IMR-90 (cell line): Measurements from ENCODE around the gene PCDHGA5. TPM values are rescaled to one million over a fixed set of nuclear protein-coding genes. Genes with fewer than 3 reads are reported as not detected.
"Not testable (repeated sequence)": the region's sequence is repeated elsewhere in the genome, so short reads cannot be mapped to it uniquely, and the experiment has no call there.

Experiments
- ATAC-seq: fragments of 200-7000 bp; cut with Tn5 transposase; 2 replicates; pipeline ENCODE4 v1.9.1; 2020; ENCODE audit warnings: low read depth, mild to moderate bottlenecking, moderate library complexity
- BruUV-seq: library from RNA; stranded (reverse); fragments of 400-500 nt; replicated peaks from 2 replicates; lab custom pipeline; 2021; lab: Mats Ljungman, UMichigan
- CTCF ChIA-PET: fragments of 300-600 bp; formaldehyde crosslinking; extraction: SDS; loops from one replicate; lab custom pipeline; 2021; ENCODE audit warnings: antibody characterized with exemption; lab: Yijun Ruan, JAX
- POLR2A ChIA-PET: fragments of 300-600 bp; sonication (Branson Sonifier 250); formaldehyde crosslinking; loops from one replicate; lab custom pipeline; 2022; ENCODE audit warnings: antibody characterized with exemption; ENCODE audit not compliant: unreplicated experiment; lab: Charles Lee
- DNase-seq: peaks from one replicate; pipeline ENCODE4 v3.0.0; 2013
- H2AFZ ChIP-seq: replicated peaks from 2 replicates; pipeline ENCODE3; 2013; ENCODE audit warnings: low read length, mild to moderate bottlenecking; ENCODE audit not compliant: poor library complexity
- H2AK5ac ChIP-seq: 2 replicates; pipeline ENCODE4 v1.6.1; 2013; ENCODE audit warnings: low read depth, low read length, inconsistent platforms
- H2AK9ac ChIP-seq: replicated peaks from 2 replicates; pipeline ENCODE3; 2013; ENCODE audit warnings: mild to moderate bottlenecking, low read depth, low read length, moderate library complexity; ENCODE audit not compliant: poor library complexity
- H2BK120ac ChIP-seq: 2 replicates; pipeline ENCODE4 v1.6.1; 2013; ENCODE audit warnings: low read depth, low read length, inconsistent platforms
- H2BK15ac ChIP-seq: 3 replicates; pipeline ENCODE4 v1.6.1; 2013; ENCODE audit warnings: low read depth, low read length, inconsistent platforms
- H2BK20ac ChIP-seq: 2 replicates; pipeline ENCODE4 v1.6.1; 2013; ENCODE audit warnings: low read depth, mild to moderate bottlenecking, inconsistent platforms, low read length, moderate library complexity
- H2BK5ac ChIP-seq: 2 replicates; pipeline ENCODE4 v1.6.1; 2013; ENCODE audit warnings: mild to moderate bottlenecking, low read depth, low read length, inconsistent platforms; ENCODE audit not compliant: poor library complexity, severe bottlenecking
- H3K14ac ChIP-seq: replicated peaks from 2 replicates; pipeline ENCODE4 v1.6.1; 2013; ENCODE audit warnings: low read depth, low read length, inconsistent platforms
- H3K18ac ChIP-seq: 2 replicates; pipeline ENCODE4 v1.6.1; 2013; ENCODE audit warnings: low read depth, low read length, control low read depth
- H3K23ac ChIP-seq: 2 replicates; pipeline ENCODE4 v1.6.1; 2013; ENCODE audit warnings: low read depth, low read length, inconsistent platforms
- H3K27ac ChIP-seq: 2 replicates; pipeline ENCODE4 v1.5.1; 2013; ENCODE audit warnings: mild to moderate bottlenecking, control low read depth, low read length; ENCODE audit not compliant: insufficient read depth
- H3K27me3 ChIP-seq: 2 replicates; pipeline ENCODE4 v1.6.1; 2013; ENCODE audit warnings: low read length; ENCODE audit not compliant: control insufficient read depth, insufficient read depth
- H3K36me3 ChIP-seq: 2 replicates; pipeline ENCODE4 v1.6.1; 2013; ENCODE audit warnings: low read length, mixed read lengths; ENCODE audit not compliant: control insufficient read depth, insufficient read depth
- H3K4ac ChIP-seq: 2 replicates; pipeline ENCODE4 v1.6.1; 2013; ENCODE audit warnings: low read depth, low read length, inconsistent platforms
- H3K4me1 ChIP-seq: 2 replicates; pipeline ENCODE4 v1.6.1; 2013; ENCODE audit warnings: low read length, mixed read lengths; ENCODE audit not compliant: control insufficient read depth, insufficient read depth
- H3K4me2 ChIP-seq: 2 replicates; pipeline ENCODE4 v1.6.1; 2013; ENCODE audit warnings: low read depth, mild to moderate bottlenecking, control low read depth, low read length, moderate library complexity
- H3K4me3 ChIP-seq: 2 replicates; pipeline ENCODE4 v1.5.1; 2013; ENCODE audit warnings: low read depth, mild to moderate bottlenecking, control low read depth, low read length, moderate library complexity; ENCODE audit not compliant: insufficient read depth
- H3K56ac ChIP-seq: 2 replicates; pipeline ENCODE4 v1.6.1; 2013; ENCODE audit warnings: low read length, inconsistent platforms; ENCODE audit not compliant: insufficient read depth; ENCODE audit errors: extremely low read depth
- H3K79me1 ChIP-seq, 2 experiments: 2 replicates each; pipeline ENCODE4 v1.6.1; 2013; ENCODE audit warnings: low read length in 2 of 2, inconsistent platforms in 1 of 2, low read depth in 1 of 2
- H3K9ac ChIP-seq: 2 replicates; pipeline ENCODE4 v1.6.1; 2013; ENCODE audit warnings: low read depth, low read length, control low read depth
- H3K9me1 ChIP-seq: 2 replicates; pipeline ENCODE4 v1.6.1; 2013; ENCODE audit warnings: low read length, inconsistent platforms; ENCODE audit not compliant: insufficient read depth
- H3K9me3 ChIP-seq: 2 replicates; pipeline ENCODE4 v1.6.1; 2013; ENCODE audit warnings: low read length; ENCODE audit not compliant: control insufficient read depth, insufficient read depth
- H4K20me1 ChIP-seq: 2 replicates; pipeline ENCODE4 v1.6.1; 2013; ENCODE audit warnings: low read length, inconsistent platforms; ENCODE audit not compliant: insufficient read depth
- H4K5ac ChIP-seq: 2 replicates; pipeline ENCODE4 v1.6.1; 2013; ENCODE audit warnings: mild to moderate bottlenecking, low read depth, low read length, control low read depth
- H4K8ac ChIP-seq, 2 experiments: 2 replicates each; pipeline ENCODE4 v1.6.1; 2013; ENCODE audit warnings: low read depth in 2 of 2, low read length in 2 of 2, control low read depth in 1 of 2, inconsistent platforms in 1 of 2
- H4K91ac ChIP-seq: 2 replicates; pipeline ENCODE4 v1.6.1; 2013; ENCODE audit warnings: low read depth, low read length, inconsistent platforms; ENCODE audit not compliant: insufficient read depth
- CHD1 ChIP-seq: IDR thresholded peaks from 2 replicates; pipeline ENCODE4 v1.6.1; 2012; ENCODE audit warnings: low read depth, low read length, improper control_type of control experiment
- FOS ChIP-seq: fragments of 150-350 bp; IDR thresholded peaks from 2 replicates; pipeline ENCODE4 v1.6.1; 2016; ENCODE audit warnings: low read depth, low read length
- POLR2A ChIP-seq: IDR thresholded peaks from 2 replicates; pipeline ENCODE4 v1.6.1; 2012; ENCODE audit warnings: mild to moderate bottlenecking, low read depth, low read length
- RAD21 ChIP-seq: IDR thresholded peaks from 2 replicates; pipeline ENCODE4 v1.6.1; 2012; ENCODE audit warnings: low read length, improper control_type of control experiment
- RCOR1 ChIP-seq: IDR thresholded peaks from 2 replicates; pipeline ENCODE4 v1.6.1; 2012; ENCODE audit warnings: mild to moderate bottlenecking, low read length, improper control_type of control experiment; ENCODE audit not compliant: insufficient replicate concordance
- RFX5 ChIP-seq: IDR thresholded peaks from 2 replicates; pipeline ENCODE4 v1.8.0; 2012; ENCODE audit warnings: low read depth, mild to moderate bottlenecking, low read length, moderate library complexity
- WGBS, 2 experiments: methylation state at CpG; one replicate each; pipeline versions ENCODE4 v1.1.5 to v1.1.7; 2013; ENCODE audit warnings: missing lambda C conversion rate in 2 of 2; ENCODE audit not compliant: insufficient read length in 1 of 2; ENCODE audit errors: extremely low coverage in 2 of 2; 5-methylcytosine and 5-hydroxymethylcytosine counted together
- dilution Hi-C: fragments of 300-500 bp; cut with HindIII; formaldehyde crosslinking; loops from one replicate; pipeline ENCODE4 v1.14.3; 2018; ENCODE audit warnings: low sequenced_read_pairs; ENCODE audit not compliant: unreplicated experiment
- in situ Hi-C: fragments of 300-500 bp; cut with MboI; formaldehyde crosslinking; loops from 3 replicates; pipeline ENCODE4 v1.14.3; 2019; ENCODE audit warnings: low sequenced_read_pairs, inconsistent platforms, mixed read lengths
- intact Hi-C: fragments of 100-400 bp; cut with micrococcal nuclease; formaldehyde crosslinking; loops from 2 replicates; pipeline ENCODE4 v1.10.0; 2022
- polyA plus RNA-seq, 3 experiments: library from polyadenylated mRNA; depleted of rRNA; stranded (reverse); fragments of >200 nt; gene quantifications; 2 replicates each; pipeline ENCODE4 v1.2.3, GENCODE V29; 2012; ENCODE audit warnings: low replicate concordance in 1 of 3
- total RNA-seq: library from RNA; depleted of rRNA; stranded (reverse); fragments of >200 nt; gene quantifications from 2 replicates; pipeline ENCODE4 v1.2.3, GENCODE V29; 2012
- TF ChIP-seq, protein P1 (sequence below): fragments of 150-350 bp; IDR thresholded peaks from 2 replicates; pipeline ENCODE4 v1.6.1; 2016; ENCODE audit warnings: low read depth, mild to moderate bottlenecking, low read length, moderate library complexity, borderline replicate concordance

PCDHGA5 gene
- total and polyA plus RNA-seq, 2 of the 4 experiments (the other 2 are of a cell fraction) = 1.3 to 2.0 TPM

DNA sequence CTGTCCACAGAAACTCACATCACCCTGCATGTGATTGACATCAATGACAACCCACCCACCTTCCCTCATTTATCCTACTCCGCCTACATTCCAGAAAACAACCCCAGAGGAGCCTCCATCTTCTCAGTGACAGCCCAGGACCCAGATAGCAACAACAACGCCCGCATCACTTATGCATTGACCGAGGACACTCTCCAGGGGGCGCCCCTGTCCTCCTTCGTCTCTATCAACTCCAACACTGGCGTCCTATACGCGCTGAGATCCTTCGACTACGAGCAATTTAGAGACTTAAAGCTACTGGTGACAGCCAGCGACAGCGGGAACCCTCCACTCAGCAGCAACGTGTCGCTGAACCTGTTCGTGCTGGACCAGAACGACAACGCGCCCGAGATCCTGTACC, 18.6 kb upstream of the PCDHGA5 start:
- no peak overlapping the region for H2BK5ac ChIP-seq
- dilution Hi-C loops = no loop called here
- intact Hi-C loops = no loop called here
- H4K8ac ChIP-seq = no peak overlapping the region
- DNase-seq (no peak), ATAC-seq (no peak)
- no peak for TF ChIP-seq RCOR1
- TF ChIP-seq RAD21 = no peak
- no peak for TF ChIP-seq FOS
- TF ChIP-seq CHD1 = no peak
- TF ChIP-seq, protein P1, sequence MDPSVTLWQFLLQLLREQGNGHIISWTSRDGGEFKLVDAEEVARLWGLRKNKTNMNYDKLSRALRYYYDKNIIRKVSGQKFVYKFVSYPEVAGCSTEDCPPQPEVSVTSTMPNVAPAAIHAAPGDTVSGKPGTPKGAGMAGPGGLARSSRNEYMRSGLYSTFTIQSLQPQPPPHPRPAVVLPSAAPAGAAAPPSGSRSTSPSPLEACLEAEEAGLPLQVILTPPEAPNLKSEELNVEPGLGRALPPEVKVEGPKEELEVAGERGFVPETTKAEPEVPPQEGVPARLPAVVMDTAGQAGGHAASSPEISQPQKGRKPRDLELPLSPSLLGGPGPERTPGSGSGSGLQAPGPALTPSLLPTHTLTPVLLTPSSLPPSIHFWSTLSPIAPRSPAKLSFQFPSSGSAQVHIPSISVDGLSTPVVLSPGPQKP = no peak
- TF ChIP-seq POLR2A = no peak
- TF ChIP-seq RFX5 = no peak
- H3K9me1 ChIP-seq = no peaks in the 10 kb centered on the region
- H3K36me3 ChIP-seq = 0 out of 2 replicates have a peak, but pooled peaks cover 2% of the 10 kb centered on the region
- no peak overlapping the region for H3K14ac ChIP-seq
- H2AK5ac ChIP-seq = no peak overlapping the region
- H3K23ac ChIP-seq = no peak overlapping the region
- H3K27me3 ChIP-seq = no peaks in the 10 kb centered on the region
- no TSS peak for BruUV-seq
- H3K9ac ChIP-seq = no peak overlapping the region
- H4K91ac ChIP-seq = no peak overlapping the region
- no peak overlapping the region for H3K27ac ChIP-seq
- H4K5ac ChIP-seq = no peak overlapping the region
- no peaks in the 10 kb centered on the region for H3K4me1 ChIP-seq
- H2BK120ac ChIP-seq = no peak overlapping the region
- H2BK20ac ChIP-seq = no peak overlapping the region
- in situ Hi-C loops = no loop called here
- no peak overlapping the region for H3K4ac ChIP-seq
- H2AFZ ChIP-seq = no peak overlapping the region
- no peaks in the 10 kb centered on the region for H4K20me1 ChIP-seq
- no peak overlapping the region for H3K4me3 ChIP-seq
- WGBS, 2 experiments = 33% methylated on average over 7 of the region's 20 CpGs; no CpG with 5 or more reads in 1 of the 2 experiments
- H3K4me2 ChIP-seq = no peak overlapping the region
- no peak overlapping the region for H3K56ac ChIP-seq
- ChIA-PET POLR2A (no interaction called here), CTCF (no interaction called here)
- H3K79me1 ChIP-seq = no peaks in the 10 kb centered on the region
- peaks cover 29% of the 10 kb centered on the region for H3K9me3 ChIP-seq
- H3K18ac ChIP-seq = no peak overlapping the region
- no peak overlapping the region for H2BK15ac ChIP-seq
- H2AK9ac ChIP-seq = no peak overlapping the region

DNA sequence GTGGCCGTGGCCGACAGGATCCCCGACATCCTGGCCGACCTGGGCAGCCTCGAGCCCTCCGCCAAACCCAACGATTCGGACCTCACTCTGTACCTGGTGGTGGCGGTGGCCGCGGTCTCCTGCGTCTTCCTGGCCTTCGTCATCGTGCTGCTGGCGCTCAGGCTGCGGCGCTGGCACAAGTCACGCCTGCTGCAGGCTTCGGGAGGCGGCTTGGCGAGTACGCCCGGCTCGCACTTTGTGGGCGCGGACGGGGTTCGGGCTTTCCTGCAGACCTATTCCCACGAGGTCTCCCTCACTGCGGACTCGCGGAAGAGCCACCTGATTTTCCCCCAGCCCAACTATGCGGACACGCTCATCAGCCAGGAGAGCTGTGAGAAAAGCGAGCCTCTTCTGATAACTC, 17.9 kb upstream of the PCDHGA5 start:
- CTCF ChIA-PET, H4K8ac ChIP-seq, H2BK15ac ChIP-seq, H2AK9ac ChIP-seq, H3K27me3 ChIP-seq, H3K56ac ChIP-seq, H3K9ac ChIP-seq, BruUV-seq, H3K4me2 ChIP-seq, H3K79me1 ChIP-seq, H3K9me1 ChIP-seq, H4K5ac ChIP-seq, in situ Hi-C loops, DNase-seq, H2BK20ac ChIP-seq, H3K23ac ChIP-seq, H3K4me1 ChIP-seq, H3K27ac ChIP-seq, H2BK120ac ChIP-seq, H2AFZ ChIP-seq, H4K91ac ChIP-seq, H2BK5ac ChIP-seq, ATAC-seq, dilution Hi-C loops, POLR2A ChIA-PET, H3K14ac ChIP-seq, H3K36me3 ChIP-seq, H2AK5ac ChIP-seq, H3K4ac ChIP-seq, H3K4me3 ChIP-seq, H4K20me1 ChIP-seq, H3K18ac ChIP-seq, intact Hi-C loops: not testable (repeated sequence)
- WGBS, 2 experiments = no CpG with 5 or more reads among the region's 35 CpGs
- peaks cover 27% of the 10 kb centered on the region for H3K9me3 ChIP-seq
